Esophagus squamous epithelium (tissue), 4 donors: Measurements from ENCODE around the gene CACNA1D.

Experiments used
- CTCF ChIP-seq, 6 experiments: fragments of 450-650 bp in 4 of 6; fragments of 200-600 bp in 2 of 6; sonication (generic) in 2 of 6; IDR thresholded peaks; one replicate each; pipeline ENCODE4 v1.5.1; 2016 to 2019; ENCODE audit warnings: antibody characterized with exemption in 6 of 6, mild to moderate bottlenecking in 4 of 6, moderate library complexity in 4 of 6
- POLR2A ChIP-seq, 4 donors: fragments of 450-650 bp; IDR thresholded peaks; one replicate each; pipeline ENCODE4 v1.6.1; 2017; ENCODE audit warnings: antibody characterized with exemption in 4 of 4, mild to moderate bottlenecking in 4 of 4, moderate library complexity in 3 of 4

- TF ChIP-seq POLR2A (IDR thresholded peaks at IDR 0.05) (no peak), CTCF (IDR thresholded peaks at IDR 0.05) (no peak)
Observed at GRCh38 chr3:53495520-53496391, 1.3 kb downstream of the CACNA1D start.
